NCI-H1417 (cell line): ENCODE results near the gene SERPINE3.

Source experiments
- DNase-seq, 3 experiments: peaks; one replicate each; lab custom pipeline; 2025; lab: John Stamatoyannopoulos, UW

SERPINE3 gene

DNA sequence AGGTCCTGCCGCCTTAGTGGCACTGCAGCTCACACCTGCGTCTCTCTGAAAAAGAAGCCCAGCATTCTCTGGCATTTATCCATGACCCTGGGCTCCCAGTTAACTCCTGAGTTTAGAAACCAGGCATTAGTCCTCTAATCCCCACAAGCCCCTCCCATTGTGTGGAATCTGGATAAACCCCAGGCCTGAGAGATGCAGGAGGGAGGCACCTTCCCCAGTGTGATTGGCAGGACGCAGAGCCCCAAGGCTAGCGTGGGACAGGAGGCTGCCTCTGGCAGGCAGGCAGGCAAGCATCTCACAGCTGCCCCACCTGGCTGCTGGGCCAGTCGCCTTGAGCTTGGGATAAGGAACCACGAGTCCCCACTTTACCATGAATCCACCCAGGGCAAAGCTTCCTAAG is 11.0 kb upstream of the SERPINE3 start:
- DNase-seq: no peak

GRCh38 chr13:51329606-51330005 is 9.9 kb upstream of the SERPINE3 start:
- no peak for DNase-seq

- DNase-seq: no peak
Observed at GRCh38 chr13:51330791-51331190, 8.7 kb upstream of the SERPINE3 start.

GRCh38 chr13:51331354-51331861 is 8.1 kb upstream of the SERPINE3 start:
- no peak for DNase-seq

DNA sequence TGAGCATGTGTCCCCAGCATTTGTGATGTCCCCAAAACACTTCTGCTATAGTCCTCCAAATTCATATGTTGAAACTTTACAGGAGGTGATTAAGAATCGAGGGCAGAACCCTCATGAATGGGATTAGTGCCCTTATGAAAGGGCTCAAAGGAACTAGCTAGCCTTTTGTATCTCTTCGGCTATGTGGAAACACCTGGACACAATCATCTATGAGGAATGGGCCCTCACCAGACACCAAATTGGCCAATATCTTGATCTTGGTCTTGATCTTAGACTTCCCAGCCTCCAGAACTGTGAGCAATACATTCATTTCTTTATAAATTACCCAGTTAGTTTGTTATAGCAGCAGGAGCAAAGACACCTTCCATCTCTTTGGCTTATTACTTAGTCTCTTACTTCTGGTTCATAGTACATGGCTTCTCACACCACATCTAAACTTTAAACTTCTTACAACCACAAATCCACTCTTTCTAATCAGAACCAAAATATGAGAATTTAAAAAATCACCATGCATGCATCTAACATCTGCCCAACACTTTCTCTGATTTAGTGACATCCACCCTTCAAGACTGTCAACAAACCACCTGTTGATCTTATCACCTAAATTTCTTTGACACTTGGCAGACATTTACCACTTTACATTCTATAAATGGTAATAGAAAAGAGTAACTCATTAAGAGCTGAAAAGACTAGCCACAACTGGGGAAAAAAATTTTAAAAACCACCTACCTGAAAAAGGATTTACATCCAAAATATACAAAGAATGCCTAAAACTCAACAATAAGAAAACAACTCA is 6.7 kb upstream of the SERPINE3 start:
- DNase-seq: no peak

DNA sequence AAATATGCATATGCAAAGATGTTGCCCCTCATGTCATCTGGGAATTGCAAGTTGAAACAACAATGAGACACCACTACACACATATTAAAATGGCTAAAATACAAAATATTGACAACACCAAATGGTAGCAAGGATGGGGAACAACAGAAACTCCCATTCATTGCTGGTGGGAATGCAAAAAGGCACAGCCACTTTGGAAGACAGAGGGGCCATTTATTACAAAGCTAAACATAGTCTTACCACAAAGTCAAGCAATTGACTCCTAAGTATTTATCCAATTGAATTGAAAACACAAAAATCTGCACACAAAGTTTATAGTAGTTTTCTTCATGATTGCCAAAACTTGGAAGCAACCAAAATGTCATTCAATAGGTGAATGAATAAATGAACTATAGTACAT is 6.1 kb upstream of the SERPINE3 start:
- no peak for DNase-seq

DNA sequence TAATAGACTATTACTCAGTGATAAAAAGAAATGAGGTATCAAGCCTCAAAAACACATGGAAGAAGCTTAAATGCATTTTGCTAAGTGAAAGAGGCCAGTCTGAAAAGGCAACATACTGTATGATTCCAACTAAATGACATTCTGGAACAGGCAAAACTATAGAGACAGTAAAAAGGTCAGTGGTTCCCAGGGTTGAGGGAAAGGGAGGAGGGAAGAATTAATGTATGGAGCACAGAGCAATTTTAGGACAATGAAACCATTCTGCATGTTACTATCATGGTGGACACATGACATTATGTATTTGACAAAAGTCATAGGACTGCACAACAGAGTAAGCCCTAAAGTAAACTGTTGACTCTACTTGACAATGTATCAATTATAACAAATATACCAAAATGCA is 5.7 kb upstream of the SERPINE3 start:
- no peak for DNase-seq

DNA sequence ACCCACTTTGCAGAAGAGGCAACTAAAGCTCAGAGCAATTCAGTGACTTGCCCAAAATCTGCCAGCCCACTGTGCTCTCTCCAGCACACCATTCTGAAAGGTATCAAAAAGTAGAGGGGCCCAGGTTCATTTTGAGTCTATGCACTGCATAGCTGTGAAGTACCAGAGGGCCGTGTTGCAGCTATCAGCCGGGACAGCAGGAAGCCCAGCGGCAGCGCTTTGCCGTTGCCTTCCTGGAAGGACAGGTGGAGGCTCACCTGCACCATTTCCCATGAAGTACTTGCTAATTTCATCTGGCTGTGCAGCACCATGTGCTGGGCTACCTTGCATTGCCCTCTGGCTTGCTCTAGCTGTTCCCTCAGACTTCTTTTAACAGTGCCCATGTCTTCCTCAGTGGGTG is 2.7 kb upstream of the SERPINE3 start:
- no peak for DNase-seq

DNA sequence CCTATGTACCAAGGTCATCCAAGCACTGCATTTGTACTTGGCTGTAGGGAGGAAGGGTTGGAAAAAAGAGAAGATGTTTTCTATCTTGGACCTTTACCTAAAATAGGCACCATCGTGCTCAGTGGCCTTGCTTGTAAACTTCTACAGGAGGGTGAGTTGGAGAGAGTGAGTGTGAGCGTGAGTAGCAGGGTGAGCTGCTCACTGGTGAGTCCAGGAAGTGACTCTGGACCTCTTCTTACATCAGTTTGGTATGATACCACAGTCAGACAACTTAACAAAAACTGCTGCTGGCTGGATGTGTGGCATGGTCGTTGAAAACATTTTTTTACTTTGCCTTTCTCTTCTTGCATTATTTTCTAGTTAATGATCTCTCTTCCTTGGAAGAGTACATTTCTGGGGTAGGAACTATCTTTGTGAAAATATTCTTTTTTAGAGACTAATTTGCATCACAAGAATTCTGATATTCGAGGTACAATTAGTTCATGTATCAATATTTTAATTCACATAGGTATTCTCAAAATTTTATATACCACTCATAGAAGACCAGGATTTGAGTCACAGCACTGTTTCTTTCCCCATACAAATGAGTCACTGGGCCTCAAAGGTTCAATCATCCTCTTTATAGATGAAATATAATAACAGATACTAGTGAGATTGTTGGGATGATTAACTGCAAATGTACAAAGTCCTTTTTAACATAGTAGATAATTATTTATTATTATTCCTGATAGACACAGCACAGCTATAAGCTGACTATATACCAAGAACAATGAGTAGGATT is 651 bp downstream of the SERPINE3 start:
- DNase-seq: no peak

DNA sequence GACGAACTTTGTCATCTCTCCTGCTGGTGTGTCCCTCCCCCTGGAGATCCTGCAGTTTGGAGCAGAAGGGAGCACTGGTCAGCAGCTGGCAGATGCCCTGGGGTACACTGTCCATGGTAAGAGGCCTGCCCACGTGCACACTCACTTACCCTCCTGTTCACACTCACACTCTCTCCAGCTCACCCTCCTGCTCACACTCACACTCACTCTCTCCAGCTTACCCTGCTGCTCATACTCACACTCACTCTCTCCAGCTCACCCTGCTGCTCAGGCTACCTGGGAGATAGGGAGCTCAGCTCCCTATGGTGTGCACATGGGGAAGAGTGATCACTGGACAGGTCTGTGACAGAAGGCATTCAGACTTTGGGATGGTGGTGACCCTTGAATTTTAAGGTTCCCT is 1.7 kb downstream of the SERPINE3 start:
- DNase-seq: no peak

DNA sequence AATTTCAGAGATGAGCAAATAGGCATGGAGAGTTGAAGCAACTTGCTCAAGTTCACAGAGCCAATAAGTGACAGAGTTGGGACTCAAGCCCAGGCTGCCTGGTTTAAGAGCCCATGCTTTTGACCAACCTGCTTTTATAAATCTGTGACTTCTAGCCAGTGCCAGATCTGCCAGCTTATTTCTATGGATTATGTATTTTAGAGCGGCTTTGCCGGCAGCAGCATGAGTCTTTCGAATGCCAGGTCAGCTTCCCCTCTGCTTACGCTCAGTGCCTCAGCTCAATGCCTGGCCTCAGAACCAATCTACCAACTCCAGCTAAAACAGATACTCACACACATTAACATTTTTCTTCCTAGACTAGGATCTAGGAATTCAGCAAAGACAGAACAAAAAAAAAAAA is 2.3 kb downstream of the SERPINE3 start:
- DNase-seq: no peak

DNA sequence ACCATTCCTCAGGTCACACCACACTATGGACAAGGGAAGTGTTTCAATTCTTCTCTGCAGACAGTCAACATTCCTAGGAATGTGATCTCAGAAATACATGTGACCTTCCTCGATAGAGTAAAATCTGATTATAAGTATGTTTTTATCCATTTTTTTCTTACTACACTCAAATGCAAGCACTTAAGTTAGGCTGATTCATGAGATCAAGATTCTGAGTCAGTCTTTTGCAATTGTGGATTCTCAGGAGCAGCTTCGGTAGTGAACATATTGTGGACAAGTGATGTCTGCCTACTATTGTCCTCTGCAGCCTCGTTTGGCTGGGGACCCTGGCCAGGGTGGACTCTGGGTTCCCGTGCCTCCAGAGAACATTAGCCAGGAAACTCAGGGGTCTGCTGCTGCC is 3.2 kb downstream of the SERPINE3 start:
- DNase-seq: no peak

- no peak for DNase-seq
Observed at GRCh38 chr13:51343475-51343874, 4.0 kb downstream of the SERPINE3 start.

- no peak for DNase-seq
Observed at GRCh38 chr13:51346397-51346796, 6.9 kb downstream of the SERPINE3 start.

GRCh38 chr13:51347099-51347498 is 7.6 kb downstream of the SERPINE3 start:
- no peak for DNase-seq

- no peak for DNase-seq
Observed at GRCh38 chr13:51348069-51348967, 8.8 kb downstream of the SERPINE3 start.

GRCh38 chr13:51349016-51349415 is 9.5 kb downstream of the SERPINE3 start:
- no peak for DNase-seq

DNA sequence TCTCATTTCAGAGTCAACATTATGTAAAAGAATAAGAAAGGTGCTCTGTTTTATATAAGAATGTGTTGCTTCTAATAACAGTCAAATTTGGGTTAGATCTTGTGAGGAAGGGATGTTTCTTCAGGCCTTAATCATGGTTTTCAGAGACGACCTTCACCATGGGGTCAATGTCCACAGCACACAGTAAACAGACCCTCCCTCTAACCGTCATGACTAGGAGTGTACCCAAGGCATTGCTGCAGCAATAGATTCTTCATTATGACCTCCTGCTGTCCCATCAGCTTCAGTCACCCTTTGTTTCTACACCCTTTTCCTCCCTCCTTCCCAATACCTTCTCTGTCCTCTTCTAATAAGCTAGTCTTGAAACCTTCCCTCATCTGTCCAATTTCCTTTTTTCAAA is 15.7 kb downstream of the SERPINE3 start:
- no peak for DNase-seq

- DNase-seq: no peak
Observed at GRCh38 chr13:51357928-51358595, 18.6 kb downstream of the SERPINE3 start.

GRCh38 chr13:51359352-51359751 is 19.9 kb downstream of the SERPINE3 start:
- no peak for DNase-seq

GRCh38 chr13:51360489-51360888 is 21.0 kb downstream of the SERPINE3 start:
- DNase-seq: peak in 1 of 3 experiments; percentile 28

- no peak for DNase-seq
Observed at GRCh38 chr13:51361106-51361505, 21.6 kb downstream of the SERPINE3 start.
